Islet precursor cell (in vitro differentiated cells): Measurements from ENCODE around the gene KRT39.

Experiments used
- DNase-seq: peaks from one replicate; pipeline ENCODE4 v3.0.0-alpha.2; 2018

The KRT39 gene

GRCh38 chr17:40978575-40979151 is 11.9 kb upstream of the KRT39 start:
- DNase-seq: peak; percentile 67

DNA sequence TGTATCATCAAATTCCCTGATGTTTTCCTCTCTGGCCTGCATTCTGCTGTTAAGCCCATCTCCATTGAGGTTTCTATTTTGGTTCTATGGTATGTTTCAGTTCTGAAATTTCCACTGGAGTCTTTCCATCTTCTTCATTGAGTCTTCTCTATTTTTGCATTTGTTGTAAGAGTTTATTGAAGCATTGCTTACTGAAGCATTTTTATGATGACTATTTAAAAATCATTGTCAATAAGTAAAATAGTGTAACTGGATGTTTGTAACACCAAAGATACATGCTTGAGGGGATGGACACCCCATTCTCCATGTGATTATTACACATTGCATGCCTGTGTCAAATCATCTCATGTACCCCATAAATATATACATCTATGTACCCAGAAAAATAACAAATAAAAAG is 8.8 kb upstream of the KRT39 start:
- no peak for DNase-seq

DNA sequence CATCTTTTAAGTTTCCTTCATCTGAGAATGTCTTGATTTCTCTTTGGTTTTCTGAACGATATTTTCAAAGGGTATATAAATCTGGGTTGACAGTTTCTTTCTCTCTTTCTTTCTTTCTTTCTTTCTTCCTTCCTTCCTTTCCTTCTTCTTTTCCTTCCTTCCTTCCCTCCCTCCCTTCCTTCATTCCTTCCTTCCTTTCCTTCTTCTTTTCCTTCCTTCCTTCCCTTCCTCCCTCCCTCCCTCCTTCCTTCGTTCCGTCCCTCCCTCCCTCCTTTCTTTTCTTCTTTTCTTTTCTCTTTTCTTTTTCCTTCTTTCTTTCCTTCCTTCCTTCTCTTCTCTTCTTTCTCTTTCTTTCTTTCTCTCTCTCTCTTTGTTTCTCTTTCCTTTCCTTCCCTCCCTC is 7.6 kb upstream of the KRT39 start:
- no peak for DNase-seq

- DNase-seq: no peak
Observed at GRCh38 chr17:40967582-40967981, 834 bp upstream of the KRT39 start.

- DNase-seq: no peak
Observed at GRCh38 chr17:40963838-40964237, 2.9 kb downstream of the KRT39 start.

DNA sequence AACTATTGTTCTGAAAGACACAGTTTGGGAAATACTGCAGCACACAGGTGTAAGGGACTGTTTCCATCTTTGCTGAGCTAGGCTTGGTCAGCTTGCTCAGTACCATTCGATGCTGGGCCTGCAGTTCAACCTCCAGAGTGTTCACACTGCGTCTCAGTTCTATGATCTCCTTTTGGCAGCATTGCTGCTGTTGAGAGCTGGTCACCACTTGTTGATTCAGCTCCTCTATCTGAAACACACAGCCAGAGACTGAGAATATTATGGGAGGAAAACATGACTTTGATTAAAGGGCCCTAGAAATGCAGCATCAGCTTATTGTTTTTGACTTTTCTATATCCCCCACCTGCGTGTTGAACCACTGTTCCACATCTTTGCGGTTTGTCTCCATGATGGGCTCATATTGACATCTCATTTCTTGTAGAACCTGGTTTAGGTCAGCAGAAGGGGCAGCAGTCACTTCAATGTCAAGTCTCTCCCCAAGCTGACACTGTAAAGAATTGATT is 4.6 kb downstream of the KRT39 start:
- DNase-seq: no peak

GRCh38 chr17:40961591-40961990 is 5.2 kb downstream of the KRT39 start:
- DNase-seq: no peak

DNA sequence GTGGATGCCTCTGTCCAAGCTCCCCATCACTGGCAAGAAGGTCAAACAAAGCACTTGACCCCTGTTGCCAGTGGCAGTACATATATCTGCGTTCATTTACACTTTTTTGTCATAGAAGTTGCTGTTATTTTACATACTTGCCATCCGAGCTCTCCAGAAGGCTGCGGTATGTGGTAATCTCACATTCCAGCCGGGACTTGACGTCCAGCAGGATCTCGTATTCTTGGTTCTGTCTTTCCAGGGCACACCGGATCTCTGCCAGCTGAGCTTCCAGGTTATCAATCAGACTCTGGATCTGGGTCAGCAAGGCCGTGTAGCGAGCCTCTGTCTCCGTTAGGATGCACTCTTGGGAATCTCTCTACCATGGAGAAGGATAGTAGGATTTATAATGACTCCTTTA is 6.6 kb downstream of the KRT39 start:
- DNase-seq: peak; percentile 67

DNA sequence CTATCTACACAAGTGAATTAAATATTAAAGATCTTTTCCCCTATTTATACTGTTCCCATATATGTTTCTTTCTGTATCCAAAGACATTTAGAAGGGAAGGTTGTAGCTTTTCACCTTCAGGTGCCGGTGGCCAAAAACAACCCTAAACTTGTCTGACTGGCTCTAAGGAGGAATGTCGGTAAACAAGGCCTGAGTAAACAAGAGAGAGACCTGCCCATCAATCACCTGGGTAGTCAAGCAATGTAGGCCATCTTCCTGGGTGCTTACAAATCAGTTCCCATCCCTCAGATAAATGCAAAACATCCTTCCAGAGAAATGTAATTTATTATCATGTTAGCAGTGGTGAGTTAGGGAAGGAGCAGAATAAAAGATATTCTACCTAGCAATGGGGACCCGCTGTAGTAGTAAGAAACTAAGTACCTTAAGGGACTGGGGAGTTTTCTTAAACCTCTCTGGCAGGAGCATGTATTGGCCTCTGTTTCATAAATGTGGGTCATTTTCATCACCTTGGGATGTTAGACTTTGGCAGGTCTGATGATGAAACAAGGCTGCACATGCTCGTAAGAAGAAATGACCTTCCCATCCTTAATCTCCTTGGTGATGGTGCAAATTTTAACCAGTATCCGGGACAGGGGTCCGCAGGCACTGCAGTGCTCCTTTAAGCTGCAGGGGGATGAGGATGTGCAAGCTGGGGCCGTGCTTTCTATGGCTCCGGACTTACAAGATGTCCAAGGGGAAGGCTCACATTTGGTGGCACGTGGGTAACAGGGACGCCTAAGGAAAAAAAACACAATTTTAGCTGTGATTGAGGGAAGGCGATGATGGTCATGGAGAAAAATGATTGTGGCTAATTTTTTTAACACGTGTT is 8.4 kb downstream of the KRT39 start:
- DNase-seq: peak; percentile 71

- peak; percentile 42 for DNase-seq
Observed at GRCh38 chr17:40956401-40957254, 10.1 kb downstream of the KRT39 start.

DNA sequence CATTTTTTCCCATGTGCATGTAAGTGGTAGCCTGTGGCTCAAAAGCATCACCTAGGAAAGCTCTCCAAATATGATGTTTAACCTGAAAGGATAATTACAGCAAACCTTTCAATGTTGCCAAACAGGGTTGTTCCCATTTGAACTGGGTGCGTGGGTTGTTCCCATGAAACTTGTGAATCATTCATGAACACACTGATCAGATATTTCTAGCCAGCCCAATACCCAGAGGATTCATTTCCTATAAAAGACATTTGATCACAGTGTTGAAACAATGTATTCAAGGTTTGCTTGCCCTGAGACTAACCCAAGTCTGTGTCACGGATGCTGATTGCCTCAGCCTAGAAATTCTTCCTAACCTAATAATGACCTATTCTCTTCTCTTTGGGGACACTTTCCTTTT is 12.9 kb downstream of the KRT39 start:
- peak; percentile 15 for DNase-seq

DNA sequence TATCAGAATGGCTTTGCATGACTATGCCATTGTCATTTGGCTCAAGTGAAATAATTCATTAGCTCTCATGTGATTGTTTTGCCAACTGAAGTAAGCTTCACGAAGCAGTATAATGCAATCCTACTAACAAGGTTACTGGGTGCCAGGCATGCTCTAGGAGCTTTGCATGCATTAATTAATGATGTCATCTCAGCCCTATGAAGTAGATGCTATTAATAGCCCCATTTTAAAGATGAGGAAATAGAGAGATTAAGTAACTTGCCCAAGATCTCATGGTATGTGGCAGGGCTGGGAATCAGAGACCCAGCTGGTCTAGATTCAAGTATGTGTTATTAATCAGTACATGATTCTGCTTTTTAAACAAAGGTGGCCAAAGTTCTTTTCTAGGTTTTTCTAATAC is 14.1 kb downstream of the KRT39 start:
- DNase-seq: peak; percentile 20

GRCh38 chr17:40952154-40952553 is 14.6 kb downstream of the KRT39 start:
- DNase-seq: peak; percentile 18

- peak; percentile 54 for DNase-seq
Observed at GRCh38 chr17:40951011-40951622, 15.6 kb downstream of the KRT39 start.

DNA sequence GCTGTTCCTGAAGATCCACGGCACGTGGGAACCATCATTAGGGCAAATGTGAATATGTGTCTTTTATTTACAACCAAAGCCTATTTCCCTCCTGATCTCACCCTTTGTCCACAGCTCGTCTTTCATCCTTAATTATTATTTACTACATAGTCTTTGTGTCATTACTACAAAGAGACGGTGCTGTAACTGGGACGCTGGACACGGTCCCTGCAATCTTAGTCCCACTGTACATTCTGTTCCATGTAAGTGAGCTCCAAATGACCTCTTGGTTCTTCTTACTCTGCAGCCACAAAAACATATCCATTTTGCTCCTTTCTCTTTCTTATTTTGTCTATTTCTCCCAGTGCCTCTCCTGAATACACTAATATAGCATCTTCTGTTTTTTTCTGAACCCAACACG is 16.6 kb downstream of the KRT39 start:
- DNase-seq: peak; percentile 12

GRCh38 chr17:40949418-40949817 is 17.3 kb downstream of the KRT39 start:
- peak; percentile 55 for DNase-seq

GRCh38 chr17:40947929-40948328 is 18.8 kb downstream of the KRT39 start:
- no peak for DNase-seq

GRCh38 chr17:40945414-40945813 is 21.3 kb downstream of the KRT39 start:
- peak; percentile 47 for DNase-seq

DNA sequence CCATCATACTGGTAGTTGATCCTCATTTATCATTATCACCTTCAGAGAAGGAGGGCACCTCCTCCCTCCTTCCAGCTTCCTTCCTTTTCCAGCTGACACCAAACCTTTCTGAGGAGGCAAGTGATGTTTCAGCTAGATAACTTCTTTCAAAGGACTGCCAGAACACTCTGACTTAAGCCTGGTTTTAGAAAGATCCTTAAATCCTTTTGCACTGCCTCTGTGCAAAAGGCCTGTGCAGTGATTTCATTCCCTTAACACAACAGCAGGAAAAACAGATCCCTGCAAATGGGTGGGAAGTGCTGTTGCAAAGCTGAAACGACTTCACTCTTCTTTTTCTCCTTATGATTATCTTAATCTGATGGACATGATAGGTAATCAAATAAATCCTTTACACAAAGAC is 22.2 kb downstream of the KRT39 start:
- DNase-seq: peak; percentile 51

DNA sequence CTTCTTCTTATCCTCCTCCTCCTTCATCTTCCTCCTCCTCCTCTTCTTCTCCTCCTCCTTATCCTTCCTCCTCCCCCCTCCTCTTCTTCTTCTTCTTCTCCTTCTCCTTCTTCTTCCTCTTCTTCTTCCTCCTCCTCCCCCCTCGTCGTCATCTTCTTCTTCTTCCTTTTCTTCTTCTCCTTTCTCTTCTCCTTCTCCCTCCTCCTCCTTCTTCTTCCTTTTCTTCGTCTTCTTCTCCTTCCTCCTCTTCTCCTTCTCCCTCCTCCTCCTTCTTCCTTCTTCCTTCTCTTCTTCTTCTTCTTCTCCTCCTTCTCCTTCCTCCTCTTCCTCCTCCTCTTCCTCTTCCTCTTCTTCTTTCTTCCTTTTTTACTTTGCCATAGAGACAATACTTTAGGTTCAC is 24.2 kb downstream of the KRT39 start:
- no peak for DNase-seq

DNA sequence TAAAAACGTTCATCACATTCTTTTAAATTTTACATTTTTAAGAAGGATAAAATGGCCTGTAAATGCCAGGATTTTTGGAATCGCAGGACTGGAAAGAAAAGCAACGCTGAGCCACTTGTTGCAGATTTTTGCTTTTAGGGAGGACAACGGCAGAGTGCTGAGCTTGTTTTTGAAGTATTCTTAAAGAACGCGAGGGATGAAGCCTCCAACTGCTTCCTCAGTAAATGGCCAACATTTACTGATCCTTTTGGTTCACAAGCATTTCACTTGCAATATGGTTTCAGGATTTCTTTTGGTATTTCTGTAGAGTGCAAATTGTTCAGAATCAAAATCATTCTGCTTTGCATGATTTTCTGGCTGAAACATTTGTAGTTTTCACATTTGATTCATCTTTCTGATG is 26.5 kb downstream of the KRT39 start:
- DNase-seq: peak; percentile 7

GRCh38 chr17:40938981-40939380 is 27.8 kb downstream of the KRT39 start:
- no peak for DNase-seq

DNA sequence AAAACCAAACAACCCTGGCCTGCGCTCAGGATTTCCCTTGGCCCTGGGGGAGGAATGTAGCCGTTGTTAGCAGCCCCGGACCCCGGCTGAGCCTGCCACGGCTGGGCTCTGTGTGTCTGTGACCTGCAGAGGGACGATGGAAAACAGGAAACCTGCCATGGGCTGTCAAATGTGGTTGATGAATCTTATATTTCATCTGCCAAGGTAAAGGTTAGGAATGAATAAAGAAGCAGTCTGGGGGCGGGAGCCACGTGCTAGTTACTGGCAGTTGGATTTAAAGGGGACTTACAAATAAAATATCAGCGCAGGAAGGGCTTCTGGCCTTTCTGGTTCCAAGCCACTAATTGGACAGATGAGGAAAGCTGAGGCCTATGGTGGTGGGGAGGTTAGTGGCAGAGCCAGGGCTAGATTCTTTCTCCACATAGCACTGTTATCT is 29.3 kb downstream of the KRT39 start, which contains the start of gene KRT23:
TSS of gene KRT23 (minus strand) at position 263 of the 436 bp plus-strand sequence. CDS start 1,043 bp downstream, outside the sequence.
- DNase-seq: peak; percentile 78
